GM21515 (cell line): ENCODE results near the gene ATP8A2.

Source experiments
- ATAC-seq: cut with Tn5 transposase; IDR thresholded peaks from one replicate; pipeline ENCODE4 v1.9.1; 2021; ENCODE audit not compliant: unreplicated experiment

The ATP8A2 gene

GRCh38 chr13:25902891-25903341 is 531.1 kb downstream of the ATP8A2 start:
- peak; percentile 66 for ATAC-seq

- no peak for ATAC-seq
Measured at GRCh38 chr13:25904830-25905229, 533.1 kb downstream of the ATP8A2 start.

- no peak for ATAC-seq
Measured at GRCh38 chr13:25905611-25906010, 533.8 kb downstream of the ATP8A2 start.

- no peak for ATAC-seq
Measured at GRCh38 chr13:25906191-25906661, 534.5 kb downstream of the ATP8A2 start.

- ATAC-seq, result no peak
Measured at GRCh38 chr13:25908366-25908765, 536.6 kb downstream of the ATP8A2 start.

GRCh38 chr13:25910243-25910642 is 538.5 kb downstream of the ATP8A2 start:
- ATAC-seq, result no peak

GRCh38 chr13:25910991-25911419 is 539.2 kb downstream of the ATP8A2 start:
- no peak for ATAC-seq

GRCh38 chr13:25912961-25913360 is 541.2 kb downstream of the ATP8A2 start:
- no peak for ATAC-seq

GRCh38 chr13:25915840-25916518 is 544.2 kb downstream of the ATP8A2 start:
- no peak for ATAC-seq

- no peak for ATAC-seq
Measured at GRCh38 chr13:25920277-25920676, 548.5 kb downstream of the ATP8A2 start.

- ATAC-seq, result no peak
Measured at GRCh38 chr13:25920931-25921330, 549.2 kb downstream of the ATP8A2 start.

GRCh38 chr13:25922376-25922775 is 550.6 kb downstream of the ATP8A2 start:
- no peak for ATAC-seq

- no peak for ATAC-seq
Measured at GRCh38 chr13:25923217-25924085, 551.7 kb downstream of the ATP8A2 start.

GRCh38 chr13:25927363-25927762 is 555.6 kb downstream of the ATP8A2 start:
- ATAC-seq, result no peak

GRCh38 chr13:25927932-25928331 is 556.2 kb downstream of the ATP8A2 start:
- ATAC-seq, result no peak

GRCh38 chr13:25928941-25929505 is 557.2 kb downstream of the ATP8A2 start:
- no peak for ATAC-seq

GRCh38 chr13:25929816-25930215 is 558.0 kb downstream of the ATP8A2 start:
- ATAC-seq, result no peak

GRCh38 chr13:25930653-25931052 is 558.9 kb downstream of the ATP8A2 start:
- ATAC-seq, result no peak

- ATAC-seq, result no peak
Measured at GRCh38 chr13:25932365-25932764, 560.6 kb downstream of the ATP8A2 start.

GRCh38 chr13:25933520-25933919 is 561.7 kb downstream of the ATP8A2 start:
- no peak for ATAC-seq

- ATAC-seq, result no peak
Measured at GRCh38 chr13:25934127-25934526, 562.4 kb downstream of the ATP8A2 start.
